ENCODE results near the gene NSMF.
"Not testable (repeated sequence)": the region's sequence is repeated elsewhere in the genome, so short reads cannot be mapped to it uniquely, and the experiment has no call there.

The NSMF gene

DNA sequence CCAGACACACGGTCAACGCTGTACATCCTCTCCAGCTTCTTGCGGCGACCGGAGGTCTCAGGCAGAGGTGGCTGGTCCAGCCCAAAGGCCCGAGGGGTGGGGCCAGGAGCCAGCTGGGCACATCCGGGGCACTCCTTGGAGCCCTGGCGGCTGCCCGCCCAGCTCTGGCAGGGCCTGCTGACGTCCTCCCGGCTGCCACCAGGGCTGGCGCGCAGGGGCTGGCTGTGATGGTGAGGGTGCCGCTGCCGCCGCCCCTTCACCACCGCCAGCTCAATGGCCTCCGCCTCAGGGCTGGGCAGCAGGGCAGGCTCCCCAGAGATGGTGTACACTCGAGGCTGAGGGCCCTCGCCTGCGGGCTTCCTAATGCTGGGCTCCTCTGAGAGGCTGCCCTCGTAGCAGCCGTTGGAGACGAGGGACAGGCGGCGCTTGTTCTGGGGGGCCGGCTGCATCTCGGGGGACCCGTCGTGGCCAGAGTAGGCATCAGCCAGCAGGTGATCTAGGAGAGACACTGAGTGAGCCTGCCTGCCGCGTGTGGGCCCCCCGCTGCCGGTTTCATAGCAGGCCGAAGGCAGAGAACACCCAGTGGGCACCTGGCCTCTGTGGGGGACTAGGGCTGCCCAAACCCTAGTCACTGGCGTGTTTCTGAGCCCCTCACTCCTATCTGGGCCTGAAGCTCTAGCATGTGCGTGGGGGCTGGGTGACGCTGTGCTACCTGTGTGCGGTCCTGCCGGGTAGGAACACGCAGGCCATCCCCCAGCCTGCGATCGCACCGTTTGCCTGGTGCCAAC lies 1.5 kb downstream of the NSMF start:
- DNase-seq: no peak

DNA sequence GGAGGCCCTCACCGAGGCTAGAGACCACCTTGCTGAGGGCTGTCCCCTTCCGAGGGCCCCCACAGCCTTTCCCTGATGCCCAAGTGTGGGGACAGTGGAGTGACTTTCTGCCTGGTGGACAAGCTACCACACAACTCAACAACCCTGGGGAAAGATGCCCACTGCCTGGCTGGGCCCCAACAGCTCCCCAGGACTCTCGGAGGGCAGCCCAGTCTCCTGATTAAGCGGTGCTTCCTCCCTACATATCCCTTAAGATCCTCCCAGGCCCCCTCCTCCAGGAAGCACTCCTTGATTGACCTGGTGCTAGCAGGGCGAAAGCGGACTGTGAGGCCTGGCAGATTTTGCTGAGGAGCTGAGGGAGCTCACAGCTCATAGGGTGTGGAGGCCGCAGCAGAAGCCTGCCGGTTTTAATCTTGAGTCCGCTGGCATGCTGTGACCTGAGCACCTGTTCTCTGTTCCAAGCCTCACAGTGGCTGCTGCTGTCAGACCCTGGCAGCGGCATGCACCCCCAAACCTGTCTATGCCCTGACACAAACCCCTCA lies 2.2 kb downstream of the NSMF start:
- DNase-seq: no peak

- no peak for DNase-seq
Measured at GRCh38 chr9:137456061-137456863, 2.9 kb downstream of the NSMF start.

DNA sequence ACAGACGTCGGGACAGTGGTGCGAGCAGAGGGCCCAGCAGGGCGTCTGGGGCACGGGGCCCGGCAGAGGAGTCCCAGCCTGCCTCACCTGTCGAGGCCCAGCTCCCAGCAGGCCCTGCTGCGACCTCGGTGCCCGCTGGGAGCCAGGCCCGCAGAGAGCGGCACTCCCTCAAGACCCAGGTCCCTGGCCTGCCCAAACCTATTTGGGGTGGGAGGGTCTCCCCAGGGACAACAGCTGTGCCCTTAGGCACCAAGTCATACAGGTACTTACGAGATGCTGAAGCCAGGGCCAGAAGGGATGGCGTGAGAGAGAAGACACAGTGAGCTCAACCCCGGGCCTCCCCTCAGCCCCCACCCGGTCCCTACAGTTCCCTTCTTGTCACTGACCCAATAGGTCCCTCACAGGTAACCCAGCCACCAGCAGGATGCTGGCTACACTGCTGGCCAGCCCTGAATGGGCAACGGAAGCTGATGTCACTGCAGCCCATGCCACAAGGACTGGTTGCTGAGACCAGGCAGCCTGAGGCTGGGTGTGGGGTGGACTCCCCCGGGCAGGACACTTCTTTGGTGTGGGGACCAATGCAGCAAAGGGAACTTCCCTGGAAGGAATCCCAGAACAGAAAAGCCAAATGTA lies 3.7 kb downstream of the NSMF start:
- DNase-seq: no peak

DNA sequence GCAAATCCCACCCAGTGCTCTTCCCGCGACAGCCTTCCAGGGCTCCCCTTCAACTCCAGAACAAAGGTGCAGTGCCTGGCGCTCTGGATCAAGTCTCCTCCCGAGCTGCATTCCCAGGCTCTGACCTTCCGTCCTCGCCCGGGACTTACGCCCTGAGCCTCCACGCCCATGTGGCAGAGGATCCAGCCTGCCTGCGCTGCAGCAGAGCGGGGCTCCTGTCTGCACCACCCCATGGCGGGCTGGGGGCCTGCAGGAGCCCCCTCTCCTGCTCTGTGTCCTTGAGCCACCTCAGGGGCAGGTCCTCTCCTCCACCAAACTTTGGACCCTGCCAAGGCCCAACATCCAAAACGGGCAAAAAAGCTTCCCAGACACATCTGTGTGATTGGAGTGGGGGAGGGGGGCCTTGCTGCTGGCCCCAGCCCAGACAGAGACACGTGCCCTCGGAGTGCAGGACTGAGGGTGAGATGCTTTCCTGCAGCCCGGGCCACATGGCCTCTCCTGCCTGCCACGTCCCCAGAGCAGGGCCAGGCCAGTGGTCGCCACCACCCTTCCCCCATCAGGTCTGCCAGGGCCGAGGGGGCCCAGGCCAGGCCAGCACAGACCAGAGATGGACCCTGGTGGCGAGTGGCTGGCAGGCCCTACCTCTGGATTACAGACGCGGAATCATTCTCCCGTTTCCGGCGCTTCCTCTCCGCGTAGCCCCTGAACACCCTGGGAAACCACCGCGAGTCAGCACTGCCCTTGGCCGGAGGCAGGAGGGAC lies 4.4 kb downstream of the NSMF start:
- no peak for DNase-seq

GRCh38 chr9:137454145-137454596 lies 5.0 kb downstream of the NSMF start:
- no peak for DNase-seq

DNA sequence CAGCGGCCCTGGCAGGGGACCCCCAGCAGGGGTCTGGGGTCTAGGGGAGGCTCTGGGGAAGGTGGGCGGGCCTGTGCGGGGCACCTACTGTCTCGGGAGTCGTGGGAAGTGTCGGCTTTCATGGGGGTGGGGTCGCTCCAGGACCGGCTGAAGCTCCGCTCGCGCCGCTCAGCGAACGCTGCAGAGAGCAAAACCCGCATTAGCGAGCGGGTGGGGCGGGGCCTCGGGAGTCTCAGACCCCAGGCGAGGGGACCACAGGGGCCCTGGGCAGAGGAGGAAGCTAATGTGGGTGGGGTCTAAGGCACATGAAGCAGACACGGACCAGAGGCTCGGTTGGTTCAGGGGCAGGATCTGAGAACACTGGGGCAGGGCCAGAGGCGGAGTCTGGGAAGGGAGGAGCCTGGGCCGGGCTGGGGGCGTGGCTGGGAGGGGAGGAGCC lies 5.5 kb downstream of the NSMF start:
- no peak for DNase-seq

- no peak for DNase-seq
Measured at GRCh38 chr9:137452761-137453642, 6.1 kb downstream of the NSMF start.

- no peak for DNase-seq
Measured at GRCh38 chr9:137452006-137452760, 7.0 kb downstream of the NSMF start.

DNA sequence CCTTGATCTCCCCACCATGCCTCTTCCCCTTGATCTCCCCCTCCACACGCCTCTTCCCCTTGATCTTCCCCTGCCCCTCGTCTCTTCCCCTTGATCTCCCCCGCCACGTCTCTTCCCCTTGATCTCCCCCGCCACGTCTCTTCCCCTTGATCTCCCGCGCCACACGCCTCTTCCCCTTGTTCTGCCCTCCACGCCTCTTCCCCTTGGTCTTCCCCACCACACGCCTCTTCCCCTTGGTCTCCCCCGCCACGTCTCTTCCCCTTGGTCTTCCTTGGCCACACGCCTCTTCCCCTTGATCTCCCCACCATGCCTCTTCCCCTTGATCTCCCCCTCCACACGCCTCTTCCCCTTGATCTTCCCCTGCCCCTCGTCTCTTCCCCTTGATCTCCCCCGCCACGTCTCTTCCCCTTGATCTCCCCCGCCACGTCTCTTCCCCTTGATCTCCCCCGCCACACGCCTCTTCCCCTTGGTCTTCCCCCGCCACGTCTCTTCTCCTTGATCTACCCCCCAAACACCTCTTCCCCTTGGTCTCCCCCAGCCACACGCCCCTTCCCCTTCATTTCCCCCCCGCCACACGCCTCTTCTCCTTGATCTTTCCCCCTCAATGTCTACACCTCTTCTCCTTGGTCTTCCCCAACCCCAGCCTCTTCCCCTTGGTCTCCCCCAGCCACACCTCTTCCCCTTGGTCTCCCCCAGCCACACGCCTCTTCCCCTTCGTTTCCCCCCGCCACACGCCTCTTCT lies 7.7 kb downstream of the NSMF start:
- not testable (repeated sequence) for DNase-seq

DNA sequence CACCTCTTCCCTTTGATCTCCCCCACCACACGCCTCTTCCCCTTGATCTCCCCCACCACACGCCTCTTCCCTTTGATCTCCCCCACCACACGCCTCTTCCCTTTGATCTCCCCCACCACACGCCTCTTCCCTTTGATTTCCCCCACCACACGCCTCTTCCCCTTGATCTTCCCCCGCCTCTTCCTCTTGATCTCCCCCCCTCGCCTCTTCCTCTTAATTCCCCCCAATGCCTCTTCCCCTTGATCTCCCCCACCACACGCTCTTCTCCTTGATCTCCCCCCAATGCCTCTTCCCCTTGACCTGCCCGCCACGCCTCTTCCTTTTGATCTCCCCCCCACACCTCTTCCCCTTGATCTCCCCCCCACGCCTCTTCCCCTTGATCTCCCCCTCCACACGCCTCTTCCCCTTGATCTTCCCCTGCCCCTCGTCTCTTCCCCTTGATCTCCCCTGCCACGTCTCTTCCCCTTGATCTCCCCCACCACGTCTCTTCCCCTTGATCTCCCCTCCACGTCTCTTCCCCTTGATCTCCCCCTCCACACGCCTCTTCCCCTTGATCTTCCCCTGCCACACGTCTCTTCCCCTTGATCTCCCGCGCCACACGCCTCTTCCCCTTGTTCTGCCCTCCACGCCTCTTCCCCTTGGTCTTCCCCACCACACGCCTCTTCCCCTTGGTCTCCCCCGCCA lies 8.5 kb downstream of the NSMF start:
- DNase-seq: not testable (repeated sequence)

- DNase-seq: no peak
Measured at GRCh38 chr9:137449931-137450538, 9.1 kb downstream of the NSMF start.

GRCh38 chr9:137449081-137449844 lies 9.9 kb downstream of the NSMF start:
- no peak for DNase-seq

- no peak for DNase-seq
Measured at GRCh38 chr9:137448602-137448962, 10.6 kb downstream of the NSMF start.

DNA sequence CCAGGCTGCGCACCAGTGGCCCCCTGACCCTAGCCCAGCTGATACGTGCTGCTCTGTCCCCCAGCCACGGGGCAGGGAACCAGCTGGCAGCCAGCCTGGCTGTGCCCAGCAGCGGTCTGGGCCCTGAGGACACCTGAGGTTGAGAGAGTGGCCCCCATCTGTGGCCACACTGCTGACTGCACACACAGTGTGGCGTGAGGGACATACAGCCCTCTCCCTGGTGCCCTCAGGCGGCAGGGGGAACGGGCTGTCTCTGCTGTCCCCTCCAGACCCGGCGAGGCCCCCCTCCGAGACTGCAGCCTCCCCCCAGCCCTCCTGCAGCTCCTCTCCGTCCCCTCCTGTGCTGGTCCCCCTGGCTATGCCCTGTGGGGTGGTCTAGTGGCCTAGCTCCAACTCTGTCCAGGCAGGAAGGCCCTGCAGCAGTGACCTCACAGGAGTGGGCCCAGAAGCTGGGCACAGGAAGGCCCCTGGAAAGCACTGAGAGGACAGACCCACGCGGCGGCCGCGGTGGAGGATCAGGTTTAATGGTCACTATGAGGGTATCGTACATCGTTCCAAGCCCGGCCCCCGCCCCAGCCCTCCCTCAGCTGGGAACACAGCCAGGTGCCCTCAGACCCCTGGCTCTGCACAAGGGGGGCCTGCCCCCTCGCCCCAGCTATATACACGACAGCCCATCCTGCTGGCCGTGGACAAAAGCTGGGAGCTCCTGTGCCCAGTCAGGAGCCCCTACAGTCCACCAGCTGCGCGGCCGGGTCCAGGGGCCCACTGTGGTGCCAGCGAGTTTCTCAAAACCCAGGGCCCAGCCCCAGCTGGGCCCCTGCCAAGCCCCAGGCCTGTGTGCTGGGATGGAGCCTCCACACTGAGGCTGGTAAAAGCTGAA lies 11.2 kb downstream of the NSMF start:
- no peak for DNase-seq

DNA sequence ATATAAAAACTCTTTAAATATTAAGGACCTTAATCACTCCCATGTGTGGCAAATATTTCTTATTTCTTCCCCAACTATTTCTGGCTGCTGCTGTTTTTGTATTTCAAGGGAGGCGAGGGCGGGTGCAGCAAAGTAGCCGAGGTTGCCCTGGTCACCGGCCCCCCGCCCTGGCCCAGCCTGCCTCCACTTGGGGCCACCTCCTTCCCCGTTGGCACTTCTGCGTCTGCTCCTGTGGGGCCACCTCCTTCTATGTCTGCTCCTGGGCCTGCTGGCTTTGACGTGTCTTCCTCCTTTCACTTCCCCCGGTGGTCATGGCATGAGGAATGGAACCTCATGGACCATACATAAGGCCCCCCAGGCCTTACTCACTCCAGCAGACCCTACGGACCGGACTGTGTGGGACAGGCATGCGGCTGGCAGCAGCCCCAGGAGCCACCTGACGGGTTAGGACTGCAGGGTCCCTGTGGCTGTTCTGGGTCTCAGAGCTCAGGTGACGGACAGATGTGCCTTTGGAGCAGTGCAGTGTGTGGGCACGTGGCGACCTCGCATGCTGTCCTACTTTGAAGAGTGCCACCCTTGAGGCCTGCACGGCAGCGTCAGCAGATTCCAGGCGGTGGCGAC lies 12.2 kb downstream of the NSMF start:
- DNase-seq: no peak
